Fibroblast of skin of left biceps (primary cell): ENCODE data around the gene ANAPC15.

Source experiments
- DNase-seq, 2 experiments: peaks; one replicate each; pipeline ENCODE4 v3.0.0-alpha.2; 2013; ENCODE audit warnings: low read depth in 2 of 2

ANAPC15 gene

DNA sequence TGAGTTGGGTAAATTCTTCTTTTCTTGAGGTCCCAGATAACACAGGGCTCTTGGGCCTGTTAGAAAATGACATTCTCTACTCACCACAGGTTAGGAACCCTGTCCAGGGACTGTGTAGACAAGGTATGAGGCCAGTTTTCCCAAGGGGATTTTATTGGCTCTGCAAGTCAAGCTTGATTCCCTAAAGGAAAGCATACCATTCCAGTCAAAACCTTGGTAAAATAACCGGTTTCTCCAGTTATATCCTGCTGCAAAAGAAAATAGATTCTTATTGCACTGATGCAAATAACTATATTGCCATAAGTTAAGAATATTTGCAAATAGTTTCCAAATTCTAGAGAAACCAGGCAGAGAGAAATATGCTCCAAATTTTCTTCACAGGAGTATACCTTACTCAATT lies 13.5 kb upstream of the ANAPC15 start:
- no peak for DNase-seq

DNA sequence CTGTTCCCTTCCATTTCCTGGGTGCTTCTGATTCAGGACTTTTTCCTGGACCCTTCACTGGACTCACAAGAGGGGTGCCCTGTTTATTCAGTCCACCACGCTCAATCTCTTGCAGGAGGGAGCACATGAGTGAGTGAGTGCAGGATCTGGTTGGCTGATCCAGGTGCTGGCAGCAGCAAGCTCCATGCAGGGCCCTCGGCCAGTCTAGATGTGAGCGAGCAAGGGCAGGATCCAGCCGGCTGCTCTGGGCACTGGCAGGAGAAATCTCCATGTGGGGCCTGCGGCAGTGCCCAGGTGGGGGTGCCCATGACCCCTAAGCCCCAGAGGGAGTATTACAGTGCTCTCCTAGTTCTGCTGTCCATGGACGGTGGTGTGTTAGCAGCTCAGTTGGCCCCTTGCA lies 11.6 kb upstream of the ANAPC15 start:
- no peak for DNase-seq

DNA sequence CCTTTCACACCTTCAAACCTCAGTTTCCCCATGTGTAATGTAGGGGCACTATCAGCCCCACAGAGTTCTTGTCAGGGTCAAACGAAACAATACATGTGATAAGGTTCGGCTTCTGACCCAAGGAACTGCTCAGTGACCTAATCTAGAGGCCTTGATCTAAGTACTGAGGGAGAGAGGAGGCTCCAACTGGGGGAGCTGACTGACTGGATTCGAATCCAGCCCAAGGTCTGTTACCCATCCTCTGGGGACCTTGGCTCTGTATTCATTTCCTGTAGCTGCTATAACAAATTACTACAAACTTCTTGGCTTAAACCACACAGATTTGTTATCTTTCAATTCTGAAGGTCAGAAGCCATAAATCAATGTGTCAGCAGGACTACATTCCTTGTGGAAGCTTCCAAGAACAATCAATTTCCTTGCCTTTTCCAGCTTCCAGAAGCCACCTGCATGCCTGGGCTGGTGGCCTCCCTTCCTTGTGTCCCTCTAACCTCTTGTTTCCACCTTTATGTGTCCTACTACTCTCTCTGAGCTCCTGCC lies 10.7 kb upstream of the ANAPC15 start:
- no peak for DNase-seq

DNA sequence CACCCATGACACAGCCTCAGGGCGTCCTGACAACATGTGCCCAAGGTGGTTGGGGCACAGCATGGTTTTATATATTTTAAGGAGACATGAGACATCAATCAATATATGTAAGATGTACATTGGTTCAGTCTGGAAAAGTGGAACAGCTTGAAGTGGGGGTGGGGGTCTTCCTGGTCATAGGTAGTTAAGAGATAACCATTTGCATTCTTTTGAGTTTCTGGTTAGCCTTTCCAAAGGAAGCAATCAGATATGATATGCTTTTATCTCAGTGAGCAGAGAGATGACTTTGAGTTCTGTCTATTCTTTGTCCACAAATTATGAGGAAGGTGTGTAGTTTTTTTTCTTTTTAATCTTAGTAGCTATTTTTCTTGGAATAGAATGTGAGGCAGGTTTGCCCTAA lies 10.1 kb upstream of the ANAPC15 start:
- DNase-seq = no peak

DNA sequence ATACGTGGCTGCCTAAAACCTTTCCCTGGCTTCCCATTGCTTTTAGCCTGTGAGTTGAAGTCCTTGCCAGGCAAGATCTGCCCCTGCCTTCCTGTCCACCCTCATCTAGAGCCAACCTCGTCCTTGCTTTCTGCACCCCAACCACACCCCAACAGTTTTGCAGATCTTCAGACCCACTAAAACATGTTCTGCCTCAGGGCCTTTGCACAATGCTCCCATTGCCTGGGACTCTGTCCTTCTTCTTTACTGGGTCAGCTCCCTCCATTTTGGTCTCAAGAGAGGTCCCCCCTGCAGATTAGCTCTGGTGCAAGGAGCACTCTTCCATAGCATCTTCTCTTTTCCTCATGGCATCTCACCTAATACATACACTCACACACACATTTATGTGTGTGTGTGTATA lies 8.4 kb upstream of the ANAPC15 start:
- DNase-seq = no peak

DNA sequence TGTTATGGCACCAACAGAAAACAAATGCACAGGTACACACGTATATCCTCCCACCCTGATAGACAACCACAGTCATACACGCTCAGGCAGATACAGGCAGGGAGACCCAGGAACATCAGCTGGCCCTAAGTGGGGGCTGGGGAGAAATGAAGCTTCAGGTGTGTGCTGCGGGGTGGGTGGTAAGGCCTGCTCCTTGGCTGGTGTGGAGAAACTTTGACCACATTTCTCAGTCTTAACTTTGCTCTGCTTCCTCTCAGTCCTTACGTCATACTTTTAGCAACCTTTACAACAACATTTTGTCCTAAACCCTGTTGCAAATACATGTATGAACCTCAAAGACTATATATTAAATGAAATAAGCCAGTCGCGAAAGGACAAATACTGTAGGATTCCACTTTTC lies 6.7 kb upstream of the ANAPC15 start:
- no peak for DNase-seq

DNA sequence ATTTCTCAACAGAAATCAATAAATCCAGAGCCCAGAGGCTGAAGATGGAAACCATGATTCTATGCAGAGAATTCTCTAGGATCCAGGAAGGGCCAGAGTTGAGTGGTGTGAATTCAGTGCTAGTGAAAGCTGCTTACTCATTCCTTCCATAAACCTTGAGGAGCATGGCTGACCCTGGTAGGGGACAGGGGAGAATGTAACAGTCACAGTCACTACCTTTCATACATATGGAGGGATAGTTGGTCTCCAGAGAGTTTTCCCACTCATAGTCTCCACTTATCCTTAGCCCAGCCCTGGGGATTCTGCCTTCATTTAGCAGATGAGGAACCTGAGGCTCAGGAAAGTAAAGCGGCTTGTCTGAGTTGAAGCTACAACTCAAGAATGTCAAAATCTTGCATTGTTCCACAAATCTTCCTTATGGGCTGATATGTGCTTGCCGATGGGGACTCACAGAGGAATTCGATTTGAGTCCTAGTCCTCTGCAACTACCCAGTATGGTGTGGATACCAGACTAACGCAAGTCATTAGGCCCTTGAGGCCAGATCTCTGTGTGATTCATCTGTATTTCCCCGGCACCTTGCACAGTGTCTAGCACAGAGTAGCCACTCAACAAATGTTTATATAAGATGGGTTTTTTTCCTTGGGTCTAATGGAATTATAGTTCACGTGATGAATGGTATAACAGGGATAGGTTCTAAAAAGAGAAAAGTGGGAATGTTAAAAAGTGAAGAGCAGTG lies 3.7 kb upstream of the ANAPC15 start:
- no peak for DNase-seq

DNA sequence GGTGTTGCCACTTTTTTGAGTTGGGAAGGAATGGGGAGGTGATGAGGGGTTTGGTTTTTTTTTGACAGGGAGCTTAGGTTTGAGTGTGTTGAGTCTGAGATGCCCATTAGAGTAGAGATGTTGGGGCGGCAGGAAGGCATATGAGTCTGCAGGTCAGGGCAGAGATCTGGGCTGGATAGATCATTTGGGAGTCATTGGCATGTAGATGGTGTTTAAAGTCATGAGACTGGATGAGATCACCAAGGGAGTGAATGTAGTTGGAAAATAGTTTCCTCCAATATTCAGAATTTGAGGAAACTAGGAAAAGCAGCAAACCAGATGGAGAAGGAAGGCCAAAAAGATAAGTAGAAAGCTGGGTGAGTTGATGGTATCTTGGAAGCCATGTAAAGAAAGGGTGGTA lies 2.1 kb upstream of the ANAPC15 start:
- no peak for DNase-seq

DNA sequence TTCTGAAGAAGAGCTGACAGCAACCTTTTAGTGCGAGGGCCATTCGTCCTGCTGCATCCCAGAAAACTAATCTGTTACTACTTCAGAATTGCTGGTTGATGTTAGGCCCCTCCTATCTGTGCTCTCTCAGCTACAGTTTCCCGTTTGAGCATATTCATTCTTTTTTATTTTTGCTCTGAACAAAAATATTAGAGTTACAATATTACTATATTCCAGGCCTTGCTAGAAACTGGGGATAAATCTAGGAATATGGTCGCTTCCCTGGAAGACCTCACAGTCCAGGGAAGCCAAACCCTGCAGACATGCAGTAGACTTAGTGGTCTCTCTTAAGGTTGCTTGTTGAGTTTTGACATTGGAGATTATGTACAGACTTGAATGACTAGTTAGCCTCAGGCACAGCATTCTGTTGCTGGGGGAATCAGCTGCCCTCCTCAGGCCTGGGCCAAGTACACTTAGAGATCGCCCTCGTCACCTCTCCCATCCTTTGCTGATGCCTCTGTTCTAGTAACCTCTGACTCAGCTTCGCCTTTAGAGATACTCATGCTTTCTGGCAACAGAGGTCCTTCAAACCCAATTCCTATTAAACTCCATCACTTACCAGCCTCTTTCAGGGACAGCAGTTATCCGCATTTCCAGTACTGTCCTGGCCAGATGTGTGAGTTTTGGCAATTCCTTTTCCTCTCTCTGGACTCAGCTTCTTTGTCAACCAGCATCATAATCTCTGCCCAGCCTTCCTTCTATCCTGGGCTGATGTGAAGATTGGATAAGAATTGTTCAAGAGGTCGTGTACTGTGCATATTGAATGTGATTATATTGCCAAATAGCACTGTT lies 698 bp upstream of the ANAPC15 start:
- no peak for DNase-seq

DNA sequence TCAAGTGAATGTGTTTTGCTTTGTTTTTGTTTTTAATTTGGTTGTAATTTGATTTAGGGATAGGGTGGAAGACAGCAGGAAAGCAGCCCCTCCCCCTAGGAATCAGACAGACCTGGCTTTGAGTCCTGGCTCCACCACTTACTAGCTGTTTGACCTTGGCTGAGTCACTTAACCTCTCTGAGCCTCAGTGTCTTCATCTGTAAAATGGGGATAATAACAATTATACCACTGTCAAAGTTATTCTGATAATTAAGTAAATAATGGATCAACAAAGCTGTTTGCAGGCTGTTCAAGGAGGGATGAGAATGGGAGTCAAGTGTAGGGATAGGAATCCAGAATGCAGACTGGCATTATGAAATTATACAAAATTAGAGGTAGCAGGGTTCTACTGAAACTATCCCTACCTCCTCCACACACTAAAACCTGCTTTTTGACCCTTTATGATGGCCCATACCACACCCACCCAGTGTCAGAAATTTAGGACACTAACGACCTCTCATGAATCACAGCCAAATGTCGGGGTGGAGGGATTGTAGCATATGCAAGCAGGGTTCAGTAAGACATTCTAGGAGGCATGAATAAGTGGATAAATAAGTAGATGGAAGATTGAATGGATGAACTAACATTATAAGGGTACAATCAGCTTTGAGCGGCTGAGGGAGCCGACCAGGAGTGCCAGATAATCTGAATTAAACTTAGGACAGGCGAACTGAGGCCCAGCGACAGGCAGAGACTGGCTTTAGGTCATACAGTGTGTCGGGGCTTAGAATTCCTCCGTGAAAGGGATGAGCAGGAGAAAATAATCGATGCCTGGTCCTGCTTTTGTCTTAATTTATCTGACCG lies 974 bp downstream of the ANAPC15 start:
- DNase-seq = no peak

DNA sequence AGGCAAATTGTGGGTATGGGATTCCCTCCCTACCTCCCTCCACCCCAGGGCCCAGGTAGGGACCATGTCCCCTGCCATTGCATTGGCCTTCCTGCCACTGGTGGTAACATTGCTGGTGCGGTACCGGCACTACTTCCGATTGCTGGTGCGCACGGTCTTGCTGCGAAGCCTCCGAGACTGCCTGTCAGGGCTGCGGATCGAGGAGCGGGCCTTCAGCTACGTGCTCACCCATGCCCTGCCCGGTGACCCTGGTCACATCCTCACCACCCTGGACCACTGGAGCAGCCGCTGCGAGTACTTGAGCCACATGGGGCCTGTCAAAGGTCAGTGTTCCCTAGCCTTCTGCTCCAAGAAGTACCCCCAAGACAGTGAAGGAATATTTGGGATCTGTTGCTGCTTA lies 6.6 kb downstream of the ANAPC15 start, which contains the start of gene TOMT:
Gene TOMT (plus strand): TSS at position 37 of the 400 bp plus-strand sequence. CDS start 28 bp downstream, at position 65.
- no peak for DNase-seq

DNA sequence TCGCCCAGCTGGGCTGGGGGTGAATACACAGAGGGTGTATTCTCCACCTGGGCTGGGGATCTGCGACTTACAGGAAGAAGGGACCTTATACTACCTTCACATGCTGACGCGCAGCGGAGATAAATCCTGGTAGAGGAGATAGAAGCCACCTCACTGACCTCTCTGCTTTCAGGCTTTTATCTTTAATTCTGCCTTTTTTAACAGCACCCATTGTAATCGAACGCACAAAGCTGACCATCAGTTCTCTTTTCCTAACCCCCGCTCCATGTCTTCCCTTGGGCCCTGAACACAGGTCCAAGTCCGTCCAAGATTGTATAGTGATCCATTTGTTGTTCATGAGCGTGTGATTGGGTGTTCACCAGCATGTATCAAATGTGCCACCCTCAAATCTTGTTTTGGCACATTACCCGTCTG lies 8.7 kb downstream of the ANAPC15 start:
- DNase-seq = no peak

DNA sequence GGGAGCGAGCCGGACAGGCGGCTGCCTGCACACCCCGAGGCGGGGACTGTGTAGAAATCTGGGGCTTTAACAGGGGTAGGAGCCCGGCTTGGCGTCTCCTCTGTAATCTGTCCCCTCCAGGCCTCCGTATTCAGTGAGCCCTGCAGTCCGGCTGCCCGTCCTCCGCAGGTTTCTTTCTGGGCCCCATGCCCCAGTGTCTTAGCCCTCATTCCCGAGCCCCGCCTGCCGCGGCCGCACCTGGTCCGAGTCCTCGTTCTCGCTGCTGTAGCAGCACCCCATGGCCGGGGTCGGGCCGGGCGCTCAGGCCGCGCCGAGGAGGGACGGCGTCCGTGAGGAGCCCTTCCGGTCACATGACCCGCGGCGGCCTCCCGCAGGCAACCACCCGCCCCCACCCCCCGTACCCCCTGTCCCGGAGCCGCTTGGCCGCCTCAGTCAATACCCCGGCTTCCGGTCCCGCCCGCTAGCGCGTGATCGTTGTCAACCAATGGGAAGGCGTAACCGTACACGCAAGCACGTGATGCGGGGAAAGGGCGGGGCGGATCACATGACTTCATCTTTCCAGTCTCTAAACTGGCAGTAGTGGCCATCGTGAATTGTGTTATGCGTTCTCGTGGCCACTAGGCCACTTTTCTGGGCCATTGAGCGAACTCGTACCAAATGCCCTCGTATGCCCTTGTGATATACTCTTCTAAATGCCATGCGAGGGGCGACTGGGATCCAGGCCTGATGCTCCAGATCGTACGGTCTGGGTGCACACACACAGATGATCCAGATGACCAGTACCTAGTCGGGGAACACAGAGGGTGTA lies 9.3 kb downstream of the ANAPC15 start, which contains the start of gene LAMTOR1:
Gene LAMTOR1 (minus strand): TSS at position 352 of the 808 bp plus-strand sequence. CDS start 73 bp downstream, at position 279.
- peak; percentile 97 to 98 for DNase-seq

DNA sequence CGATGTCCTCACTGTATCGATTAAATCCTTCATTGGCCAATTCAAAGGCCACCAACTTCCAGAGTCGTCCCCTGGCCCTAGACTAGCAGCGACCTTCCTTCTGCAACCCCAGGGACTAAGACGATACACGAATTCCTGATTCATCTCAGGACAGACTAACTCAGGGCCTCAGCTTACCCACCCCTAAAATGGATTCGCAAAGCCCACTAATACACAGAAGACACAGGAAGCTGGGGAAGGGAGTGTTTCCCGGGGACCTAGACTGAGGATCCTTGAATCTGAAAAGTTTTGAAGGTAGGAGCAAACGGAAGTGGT lies 9.9 kb downstream of the ANAPC15 start:
- DNase-seq = no peak

DNA sequence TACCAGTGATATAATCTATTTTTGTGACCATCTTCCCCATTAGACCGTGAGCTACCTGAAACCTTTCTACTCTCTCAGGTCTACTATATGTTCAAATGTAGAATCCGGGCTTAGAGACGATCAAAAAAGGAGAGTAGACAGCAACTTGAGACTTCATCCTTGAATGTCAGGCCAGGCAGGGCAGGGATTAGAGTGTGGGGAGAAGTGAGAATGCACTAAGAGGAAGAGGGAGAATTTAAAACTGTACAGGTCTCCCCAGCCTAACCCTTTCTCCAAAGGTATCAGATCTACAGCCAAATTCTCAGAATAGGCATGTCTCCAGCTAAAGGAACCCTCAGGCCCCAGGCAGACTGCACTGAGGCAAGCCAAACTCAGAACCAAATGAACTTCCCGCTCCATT lies 10.3 kb downstream of the ANAPC15 start:
- no peak for DNase-seq

DNA sequence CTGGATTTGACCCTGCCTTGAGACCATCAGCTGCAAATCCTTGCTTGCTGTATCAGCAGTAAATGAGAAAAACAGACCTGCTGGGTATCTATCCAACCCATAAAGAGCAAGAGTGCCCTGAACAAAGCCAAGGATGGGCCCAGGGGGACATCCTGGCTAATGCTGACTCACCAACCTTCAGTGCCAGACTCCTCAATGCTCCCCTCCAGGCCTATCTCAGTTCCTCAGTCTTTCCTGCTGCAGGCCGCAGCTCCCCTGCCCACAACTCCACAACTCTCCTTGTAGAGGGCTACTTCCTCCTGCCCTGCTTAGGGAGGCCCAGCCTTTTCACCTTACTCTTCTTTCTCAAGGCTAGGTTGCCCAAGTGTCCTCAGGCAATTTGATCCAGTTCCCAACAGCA lies 12.0 kb downstream of the ANAPC15 start:
- no peak for DNase-seq

DNA sequence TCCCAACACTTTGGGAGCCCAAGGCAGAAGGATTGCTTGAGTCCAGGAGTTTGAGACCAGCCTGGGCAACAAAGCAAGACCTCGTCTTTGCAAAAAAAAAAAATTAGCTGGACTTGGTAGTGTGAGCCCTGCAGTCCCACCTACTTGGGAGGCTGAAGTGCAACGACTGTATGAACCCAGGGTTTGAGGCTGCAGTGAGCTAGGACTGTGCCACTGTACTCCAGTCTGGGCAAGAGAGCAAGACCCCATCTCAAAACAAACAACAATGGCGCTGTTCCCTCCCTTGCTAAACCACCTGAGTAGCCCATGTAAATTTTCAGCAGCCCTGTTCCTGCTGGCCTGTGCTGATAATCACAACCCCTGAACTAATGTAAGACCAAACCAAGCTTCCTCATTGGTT lies 12.5 kb downstream of the ANAPC15 start:
- no peak for DNase-seq

DNA sequence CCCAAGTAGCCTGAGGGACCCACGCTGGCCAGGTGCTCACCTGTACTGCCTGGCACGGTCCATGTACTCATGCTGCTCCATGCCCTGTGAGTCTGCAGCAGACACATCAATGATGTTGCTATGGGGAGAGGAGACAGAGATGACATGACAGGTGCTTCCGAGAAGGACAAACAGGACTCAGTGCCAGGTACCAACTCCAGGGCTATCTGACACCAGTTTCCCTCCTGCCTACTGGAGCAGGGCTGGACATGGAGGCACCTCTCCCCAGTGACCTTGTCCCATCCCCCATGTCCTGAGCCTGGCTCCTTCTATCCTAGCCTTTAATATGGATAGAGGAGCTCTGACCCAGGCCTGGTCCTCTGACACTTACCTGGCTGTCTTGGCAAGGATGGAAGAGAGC lies 13.8 kb downstream of the ANAPC15 start:
- DNase-seq = no peak

DNA sequence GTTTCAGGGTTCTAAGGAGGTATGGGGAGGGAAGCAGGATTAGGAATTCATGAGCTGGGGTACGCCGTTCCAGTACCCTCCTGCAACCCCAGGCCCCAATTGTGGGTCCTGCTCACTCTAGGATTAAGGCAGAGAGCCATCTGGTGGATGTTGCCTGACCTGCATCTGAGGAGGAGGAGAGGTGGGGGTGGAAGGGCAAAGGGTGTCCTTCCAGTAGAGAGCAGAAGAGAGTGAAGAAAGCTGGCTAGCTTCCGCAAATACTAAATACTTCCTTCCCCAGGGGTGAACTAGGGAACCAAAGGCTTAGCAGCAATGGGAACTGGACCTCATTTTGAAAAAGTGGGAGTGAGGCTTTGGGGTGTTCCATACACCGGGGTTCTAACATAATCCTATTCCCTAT lies 21.2 kb downstream of the ANAPC15 start:
- DNase-seq = no peak

DNA sequence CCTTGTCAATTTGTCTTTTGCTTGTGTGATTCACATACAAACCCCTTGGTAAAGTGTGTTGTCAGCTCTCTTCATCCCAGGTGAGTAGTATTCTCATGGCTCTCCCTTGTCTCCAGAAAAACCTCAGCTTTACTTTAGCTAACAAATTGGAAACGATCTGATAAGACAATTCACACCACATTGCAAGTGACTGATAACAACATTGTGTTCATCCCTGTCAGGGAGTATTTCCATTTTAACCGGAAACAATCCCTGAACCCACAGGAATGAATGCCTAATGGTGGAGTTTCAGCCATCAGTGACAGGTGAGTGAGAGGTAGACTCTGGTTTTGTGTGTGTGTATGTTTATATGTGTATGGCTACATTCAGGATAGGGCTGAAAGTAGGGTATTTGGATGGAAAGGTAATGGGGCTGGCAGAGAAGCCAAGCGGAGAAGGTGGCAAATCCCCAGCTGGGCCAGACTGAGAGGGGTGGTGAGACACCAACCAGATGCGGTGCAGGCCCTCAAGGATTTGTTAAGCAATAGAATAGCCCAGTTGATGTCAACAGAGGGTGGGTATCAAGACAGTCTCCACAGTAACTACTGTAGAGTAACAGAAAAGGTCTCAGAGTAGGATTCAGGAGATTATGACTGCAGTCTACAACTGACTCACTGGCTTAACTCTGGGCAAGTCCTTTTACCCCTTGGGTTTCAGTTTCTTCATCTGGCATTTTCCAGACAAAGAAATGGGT lies 24.3 kb downstream of the ANAPC15 start:
- no peak for DNase-seq
